GM23338 (cell line): ENCODE data around the gene TAS2R10. TPM values are rescaled to one million over a fixed set of nuclear protein-coding genes. Genes with fewer than 3 reads are reported as not detected.

Source experiments
- ATAC-seq: fragments of 200-7000 bp; cut with Tn5 transposase; 3 replicates; pipeline ENCODE4 v1.9.1; 2020
- DNase-seq: peaks from one replicate; pipeline ENCODE4 v3.0.0-alpha.2; 2015; ENCODE audit warnings: low spot score
- H2AFZ ChIP-seq: fragments of 200-600 bp; sonication (generic); 2 replicates; pipeline ENCODE4 v1.8.0; 2016; ENCODE audit warnings: antibody characterized with exemption, mild to moderate bottlenecking, moderate library complexity
- H3F3A ChIP-seq: fragments of 200-600 bp; sonication (generic); replicated peaks from 2 replicates; pipeline ENCODE4 v1.8.0; 2017; ENCODE audit warnings: antibody characterized with exemption, mixed run types, low read depth
- H3K27ac ChIP-seq: fragments of 200-600 bp; sonication (generic); 2 replicates; pipeline ENCODE4 v1.6.1; 2016; ENCODE audit warnings: low read depth
- H3K27me3 ChIP-seq: fragments of 200-600 bp; sonication (generic); 2 replicates; pipeline ENCODE4 v1.8.0; 2016; ENCODE audit warnings: mild to moderate bottlenecking, mixed run types, moderate library complexity; ENCODE audit not compliant: insufficient read depth
- H3K36me3 ChIP-seq: fragments of 200-600 bp; sonication (generic); 2 replicates; pipeline ENCODE4 v1.8.0; 2016; ENCODE audit warnings: mild to moderate bottlenecking; ENCODE audit not compliant: insufficient read depth
- H3K4me1 ChIP-seq: fragments of 200-600 bp; sonication (generic); 2 replicates; pipeline ENCODE4 v1.8.0; 2016; ENCODE audit warnings: mild to moderate bottlenecking, moderate library complexity; ENCODE audit not compliant: insufficient read depth
- H3K4me2 ChIP-seq: fragments of 200-600 bp; sonication (generic); 2 replicates; pipeline ENCODE4 v1.7.1; 2017; ENCODE audit warnings: mixed run types
- H3K4me3 ChIP-seq: fragments of 200-600 bp; sonication (generic); 2 replicates; pipeline ENCODE4 v1.6.1; 2016; ENCODE audit warnings: mixed run types
- H3K79me2 ChIP-seq: fragments of 200-600 bp; sonication (generic); replicated peaks from 2 replicates; pipeline ENCODE4 v1.8.0; 2017; ENCODE audit warnings: mild to moderate bottlenecking; ENCODE audit not compliant: insufficient read depth
- H3K9me2 ChIP-seq: fragments of 200-600 bp; sonication (generic); 2 replicates; pipeline ENCODE4 v1.8.0; 2017; ENCODE audit not compliant: insufficient read depth
- H4K20me1 ChIP-seq: fragments of 200-600 bp; sonication (generic); replicated peaks from 2 replicates; pipeline ENCODE4 v1.8.0; 2017; ENCODE audit warnings: mild to moderate bottlenecking; ENCODE audit not compliant: insufficient read depth
- H3K27ac Mint-ChIP-seq: 2 replicates; pipeline ENCODE4 v1.8.0; 2020; ENCODE audit warnings: inconsistent platforms, mild to moderate bottlenecking, moderate library complexity, mixed read lengths
- H3K27me3 Mint-ChIP-seq: 3 replicates; pipeline ENCODE4 v1.8.0; 2022; ENCODE audit warnings: low read depth, mild to moderate bottlenecking, moderate library complexity, mixed read lengths, inconsistent platforms; ENCODE audit not compliant: insufficient read depth, poor library complexity
- H3K36me3 Mint-ChIP-seq: 3 replicates; pipeline ENCODE4 v1.8.0; 2021; ENCODE audit warnings: low read depth, mild to moderate bottlenecking, inconsistent platforms, moderate library complexity, mixed read lengths
- H3K4me1 Mint-ChIP-seq: 3 replicates; pipeline ENCODE4 v1.8.0; 2020; ENCODE audit warnings: mild to moderate bottlenecking, inconsistent platforms, mixed read lengths
- H3K4me3 Mint-ChIP-seq: 3 replicates; pipeline ENCODE4 v1.8.0; 2021; ENCODE audit warnings: moderate library complexity, mild to moderate bottlenecking, inconsistent platforms, mixed read lengths
- H3K9me3 Mint-ChIP-seq: 3 replicates; pipeline ENCODE4 v1.8.0; 2020; ENCODE audit warnings: moderate library complexity, mild to moderate bottlenecking, inconsistent platforms, mixed read lengths
- CREB1 ChIP-seq: fragments of 250-450 bp; sonication (Bioruptor Pico); IDR thresholded peaks from 2 replicates; pipeline ENCODE4 v1.5.0; 2020; ENCODE audit warnings: low read depth, mild to moderate bottlenecking, moderate library complexity
- EZH2 ChIP-seq: fragments of 200-600 bp; sonication (generic); IDR thresholded peaks from one replicate; pipeline ENCODE4 v1.8.0; 2017; ENCODE audit warnings: antibody characterized with exemption, mild to moderate bottlenecking, low read depth; ENCODE audit not compliant: unreplicated experiment
- EZH2phosphoT487 ChIP-seq: fragments of 200-600 bp; sonication (generic); IDR thresholded peaks from one replicate; pipeline ENCODE4 v1.8.1; 2018; ENCODE audit warnings: antibody characterized with exemption; ENCODE audit not compliant: unreplicated experiment
- JUNB ChIP-seq: IDR thresholded peaks from one replicate; pipeline ENCODE4 v1.6.1; 2016; ENCODE audit warnings: antibody characterized with exemption; ENCODE audit not compliant: unreplicated experiment
- NANOG ChIP-seq: IDR thresholded peaks from 2 replicates; pipeline ENCODE4 v1.6.1; 2016; ENCODE audit warnings: antibody characterized with exemption, borderline replicate concordance
- POLR2AphosphoS5 ChIP-seq: IDR thresholded peaks from 2 replicates; pipeline ENCODE4 v1.6.1; 2016; ENCODE audit warnings: antibody characterized with exemption, low read depth
- STAT1 ChIP-seq: IDR thresholded peaks from one replicate; pipeline ENCODE4 v1.6.1; 2016; ENCODE audit warnings: antibody characterized with exemption; ENCODE audit not compliant: unreplicated experiment
- ZNF114 ChIP-seq: fragments of 250-450 bp; sonication (Bioruptor Pico); IDR thresholded peaks from 2 replicates; pipeline ENCODE4 v1.5.0; 2020; ENCODE audit warnings: mild to moderate bottlenecking, moderate library complexity
- ZNF331 ChIP-seq: fragments of 250-450 bp; sonication (Bioruptor Pico); IDR thresholded peaks from 2 replicates; pipeline ENCODE4 v1.5.0; 2020; ENCODE audit warnings: low read depth, mild to moderate bottlenecking, moderate library complexity
- polyA plus RNA-seq: library from polyadenylated mRNA; unstranded; fragments of >200 nt; fragmentation: Nextera tagmentation; extraction: Ambion mirVana; gene quantifications from 2 replicates; pipeline ENCODE4 v1.2.1, GENCODE V29; 2016
- total RNA-seq: library from RNA; depleted of rRNA; stranded (reverse); fragments of >200 nt; shearing (Covaris generic); gene quantifications from 2 replicates; pipeline ENCODE4 v1.2.3, GENCODE V29; 2014
- TF ChIP-seq, protein P1 (sequence below), 2 experiments: fragments of 200-600 bp in 1 of 2; sonication (generic) in 1 of 2; conservative IDR thresholded peaks; 2 replicates each; pipeline versions ENCODE4 v1.5.1 to v1.6.1; 2016 to 2017; ENCODE audit warnings: antibody characterized with exemption in 2 of 2, low read depth in 2 of 2, mild to moderate bottlenecking in 2 of 2, moderate library complexity in 1 of 2
- TF ChIP-seq, protein P2 (sequence below): fragments of 250-450 bp; sonication (Bioruptor Pico); IDR thresholded peaks from 2 replicates; pipeline ENCODE4 v1.5.0; 2020; ENCODE audit warnings: mild to moderate bottlenecking, moderate library complexity
- TF ChIP-seq, protein P3 (sequence below): IDR thresholded peaks from 2 replicates; pipeline ENCODE4 v1.6.1; 2016; ENCODE audit warnings: antibody characterized with exemption
- TF ChIP-seq, protein P4 (sequence below): IDR thresholded peaks from one replicate; pipeline ENCODE4 v1.6.1; 2018; ENCODE audit warnings: antibody characterized with exemption; ENCODE audit not compliant: unreplicated experiment

The TAS2R10 gene
- total and polyA plus RNA-seq, 2 experiments from 2014 or later = 0.66 to 1.1 TPM

DNA sequence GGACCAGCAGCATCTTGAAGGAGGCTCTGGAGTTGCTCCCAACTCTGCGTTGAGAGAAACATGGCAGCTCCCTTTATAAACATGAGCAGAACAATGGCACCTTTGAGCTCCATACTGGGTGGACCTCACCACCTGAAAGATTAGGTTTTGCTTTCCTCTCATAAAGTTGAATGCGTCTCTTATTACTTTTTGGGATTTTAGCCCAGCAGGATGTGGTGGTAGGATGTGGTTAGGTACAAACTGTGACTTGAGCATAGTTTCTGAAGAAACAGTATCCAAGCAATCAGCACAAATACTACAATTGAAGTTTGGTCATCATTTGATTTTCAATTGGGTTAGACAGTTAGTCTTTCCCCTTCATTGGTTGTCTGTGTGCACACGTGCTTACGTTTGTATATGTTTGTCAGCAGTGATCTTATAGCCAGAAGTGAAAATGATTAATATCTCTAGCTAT lies 23.3 kb upstream of the TAS2R10 start, which contains the start of gene PRR4:
Gene PRR4, minus strand, starts transcription at position 51 of the 454 bp plus-strand sequence. Its CDS starts 38 bp downstream, at position 13.
- DNase-seq (no peak), ATAC-seq (no peak)
- no peaks in the 10 kb centered on the region for H3K27me3 ChIP-seq
- H3K27me3 Mint-ChIP-seq = peaks cover 2% of the 10 kb centered on the region
- H3K4me3 Mint-ChIP-seq = no peak within 1 kb of the TSS
- peaks cover 3% of the 10 kb centered on the region; the same call in 2 of the 3 replicates for H3K4me1 Mint-ChIP-seq
- no peaks in the 10 kb centered on the region for H3F3A ChIP-seq
- no peaks in the 10 kb centered on the region for H3K79me2 ChIP-seq
- H3K4me2 ChIP-seq = no peak within 1 kb of the TSS
- no peaks in the 10 kb centered on the region; the same call in 1 of the 2 replicates for H4K20me1 ChIP-seq
- H3K27ac ChIP-seq = no peak within 1 kb of the TSS
- TF ChIP-seq STAT1 (no peak), ZNF331 (CRISPR knock-in tag) (no peak), JUNB (no peak), POLR2AphosphoS5 (no peak), ZNF114 (CRISPR knock-in tag) (no peak), CREB1 (no peak), EZH2 (no peak), EZH2phosphoT487 (no peak), NANOG (no peak)
- TF ChIP-seq, protein P1, sequence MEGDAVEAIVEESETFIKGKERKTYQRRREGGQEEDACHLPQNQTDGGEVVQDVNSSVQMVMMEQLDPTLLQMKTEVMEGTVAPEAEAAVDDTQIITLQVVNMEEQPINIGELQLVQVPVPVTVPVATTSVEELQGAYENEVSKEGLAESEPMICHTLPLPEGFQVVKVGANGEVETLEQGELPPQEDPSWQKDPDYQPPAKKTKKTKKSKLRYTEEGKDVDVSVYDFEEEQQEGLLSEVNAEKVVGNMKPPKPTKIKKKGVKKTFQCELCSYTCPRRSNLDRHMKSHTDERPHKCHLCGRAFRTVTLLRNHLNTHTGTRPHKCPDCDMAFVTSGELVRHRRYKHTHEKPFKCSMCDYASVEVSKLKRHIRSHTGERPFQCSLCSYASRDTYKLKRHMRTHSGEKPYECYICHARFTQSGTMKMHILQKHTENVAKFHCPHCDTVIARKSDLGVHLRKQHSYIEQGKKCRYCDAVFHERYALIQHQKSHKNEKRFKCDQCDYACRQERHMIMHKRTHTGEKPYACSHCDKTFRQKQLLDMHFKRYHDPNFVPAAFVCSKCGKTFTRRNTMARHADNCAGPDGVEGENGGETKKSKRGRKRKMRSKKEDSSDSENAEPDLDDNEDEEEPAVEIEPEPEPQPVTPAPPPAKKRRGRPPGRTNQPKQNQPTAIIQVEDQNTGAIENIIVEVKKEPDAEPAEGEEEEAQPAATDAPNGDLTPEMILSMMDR (conservative IDR thresholded peaks at IDR 0.05; ENCODE audit: low read depth in 2 of 2) = no peak
- TF ChIP-seq, protein P2, sequence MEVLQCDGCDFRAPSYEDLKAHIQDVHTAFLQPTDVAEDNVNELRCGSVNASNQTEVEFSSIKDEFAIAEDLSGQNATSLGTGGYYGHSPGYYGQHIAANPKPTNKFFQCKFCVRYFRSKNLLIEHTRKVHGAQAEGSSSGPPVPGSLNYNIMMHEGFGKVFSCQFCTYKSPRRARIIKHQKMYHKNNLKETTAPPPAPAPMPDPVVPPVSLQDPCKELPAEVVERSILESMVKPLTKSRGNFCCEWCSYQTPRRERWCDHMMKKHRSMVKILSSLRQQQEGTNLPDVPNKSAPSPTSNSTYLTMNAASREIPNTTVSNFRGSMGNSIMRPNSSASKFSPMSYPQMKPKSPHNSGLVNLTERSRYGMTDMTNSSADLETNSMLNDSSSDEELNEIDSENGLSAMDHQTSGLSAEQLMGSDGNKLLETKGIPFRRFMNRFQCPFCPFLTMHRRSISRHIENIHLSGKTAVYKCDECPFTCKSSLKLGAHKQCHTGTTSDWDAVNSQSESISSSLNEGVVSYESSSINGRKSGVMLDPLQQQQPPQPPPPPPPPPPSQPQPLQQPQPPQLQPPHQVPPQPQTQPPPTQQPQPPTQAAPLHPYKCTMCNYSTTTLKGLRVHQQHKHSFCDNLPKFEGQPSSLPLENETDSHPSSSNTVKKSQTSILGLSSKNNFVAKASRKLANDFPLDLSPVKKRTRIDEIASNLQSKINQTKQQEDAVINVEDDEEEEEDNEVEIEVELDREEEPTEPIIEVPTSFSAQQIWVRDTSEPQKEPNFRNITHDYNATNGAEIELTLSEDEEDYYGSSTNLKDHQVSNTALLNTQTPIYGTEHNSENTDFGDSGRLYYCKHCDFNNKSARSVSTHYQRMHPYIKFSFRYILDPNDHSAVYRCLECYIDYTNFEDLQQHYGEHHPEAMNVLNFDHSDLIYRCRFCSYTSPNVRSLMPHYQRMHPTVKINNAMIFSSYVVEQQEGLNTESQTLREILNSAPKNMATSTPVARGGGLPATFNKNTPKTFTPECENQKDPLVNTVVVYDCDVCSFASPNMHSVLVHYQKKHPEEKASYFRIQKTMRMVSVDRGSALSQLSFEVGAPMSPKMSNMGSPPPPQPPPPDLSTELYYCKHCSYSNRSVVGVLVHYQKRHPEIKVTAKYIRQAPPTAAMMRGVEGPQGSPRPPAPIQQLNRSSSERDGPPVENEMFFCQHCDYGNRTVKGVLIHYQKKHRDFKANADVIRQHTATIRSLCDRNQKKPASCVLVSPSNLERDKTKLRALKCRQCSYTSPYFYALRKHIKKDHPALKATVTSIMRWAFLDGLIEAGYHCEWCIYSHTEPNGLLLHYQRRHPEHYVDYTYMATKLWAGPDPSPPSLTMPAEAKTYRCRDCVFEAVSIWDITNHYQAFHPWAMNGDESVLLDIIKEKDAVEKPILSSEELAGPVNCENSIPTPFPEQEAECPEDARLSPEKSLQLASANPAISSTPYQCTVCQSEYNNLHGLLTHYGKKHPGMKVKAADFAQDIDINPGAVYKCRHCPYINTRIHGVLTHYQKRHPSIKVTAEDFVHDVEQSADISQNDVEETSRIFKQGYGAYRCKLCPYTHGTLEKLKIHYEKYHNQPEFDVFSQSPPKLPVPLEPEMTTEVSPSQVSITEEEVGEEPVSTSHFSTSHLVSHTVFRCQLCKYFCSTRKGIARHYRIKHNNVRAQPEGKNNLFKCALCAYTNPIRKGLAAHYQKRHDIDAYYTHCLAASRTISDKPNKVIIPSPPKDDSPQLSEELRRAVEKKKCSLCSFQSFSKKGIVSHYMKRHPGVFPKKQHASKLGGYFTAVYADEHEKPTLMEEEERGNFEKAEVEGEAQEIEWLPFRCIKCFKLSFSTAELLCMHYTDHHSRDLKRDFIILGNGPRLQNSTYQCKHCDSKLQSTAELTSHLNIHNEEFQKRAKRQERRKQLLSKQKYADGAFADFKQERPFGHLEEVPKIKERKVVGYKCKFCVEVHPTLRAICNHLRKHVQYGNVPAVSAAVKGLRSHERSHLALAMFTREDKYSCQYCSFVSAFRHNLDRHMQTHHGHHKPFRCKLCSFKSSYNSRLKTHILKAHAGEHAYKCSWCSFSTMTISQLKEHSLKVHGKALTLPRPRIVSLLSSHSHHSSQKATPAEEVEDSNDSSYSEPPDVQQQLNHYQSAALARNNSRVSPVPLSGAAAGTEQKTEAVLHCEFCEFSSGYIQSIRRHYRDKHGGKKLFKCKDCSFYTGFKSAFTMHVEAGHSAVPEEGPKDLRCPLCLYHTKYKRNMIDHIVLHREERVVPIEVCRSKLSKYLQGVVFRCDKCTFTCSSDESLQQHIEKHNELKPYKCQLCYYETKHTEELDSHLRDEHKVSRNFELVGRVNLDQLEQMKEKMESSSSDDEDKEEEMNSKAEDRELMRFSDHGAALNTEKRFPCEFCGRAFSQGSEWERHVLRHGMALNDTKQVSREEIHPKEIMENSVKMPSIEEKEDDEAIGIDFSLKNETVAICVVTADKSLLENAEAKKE (CRISPR knock-in tag) = no peak
- TF ChIP-seq, protein P3, sequence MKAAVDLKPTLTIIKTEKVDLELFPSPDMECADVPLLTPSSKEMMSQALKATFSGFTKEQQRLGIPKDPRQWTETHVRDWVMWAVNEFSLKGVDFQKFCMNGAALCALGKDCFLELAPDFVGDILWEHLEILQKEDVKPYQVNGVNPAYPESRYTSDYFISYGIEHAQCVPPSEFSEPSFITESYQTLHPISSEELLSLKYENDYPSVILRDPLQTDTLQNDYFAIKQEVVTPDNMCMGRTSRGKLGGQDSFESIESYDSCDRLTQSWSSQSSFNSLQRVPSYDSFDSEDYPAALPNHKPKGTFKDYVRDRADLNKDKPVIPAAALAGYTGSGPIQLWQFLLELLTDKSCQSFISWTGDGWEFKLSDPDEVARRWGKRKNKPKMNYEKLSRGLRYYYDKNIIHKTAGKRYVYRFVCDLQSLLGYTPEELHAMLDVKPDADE = no peak
- TF ChIP-seq, protein P4, sequence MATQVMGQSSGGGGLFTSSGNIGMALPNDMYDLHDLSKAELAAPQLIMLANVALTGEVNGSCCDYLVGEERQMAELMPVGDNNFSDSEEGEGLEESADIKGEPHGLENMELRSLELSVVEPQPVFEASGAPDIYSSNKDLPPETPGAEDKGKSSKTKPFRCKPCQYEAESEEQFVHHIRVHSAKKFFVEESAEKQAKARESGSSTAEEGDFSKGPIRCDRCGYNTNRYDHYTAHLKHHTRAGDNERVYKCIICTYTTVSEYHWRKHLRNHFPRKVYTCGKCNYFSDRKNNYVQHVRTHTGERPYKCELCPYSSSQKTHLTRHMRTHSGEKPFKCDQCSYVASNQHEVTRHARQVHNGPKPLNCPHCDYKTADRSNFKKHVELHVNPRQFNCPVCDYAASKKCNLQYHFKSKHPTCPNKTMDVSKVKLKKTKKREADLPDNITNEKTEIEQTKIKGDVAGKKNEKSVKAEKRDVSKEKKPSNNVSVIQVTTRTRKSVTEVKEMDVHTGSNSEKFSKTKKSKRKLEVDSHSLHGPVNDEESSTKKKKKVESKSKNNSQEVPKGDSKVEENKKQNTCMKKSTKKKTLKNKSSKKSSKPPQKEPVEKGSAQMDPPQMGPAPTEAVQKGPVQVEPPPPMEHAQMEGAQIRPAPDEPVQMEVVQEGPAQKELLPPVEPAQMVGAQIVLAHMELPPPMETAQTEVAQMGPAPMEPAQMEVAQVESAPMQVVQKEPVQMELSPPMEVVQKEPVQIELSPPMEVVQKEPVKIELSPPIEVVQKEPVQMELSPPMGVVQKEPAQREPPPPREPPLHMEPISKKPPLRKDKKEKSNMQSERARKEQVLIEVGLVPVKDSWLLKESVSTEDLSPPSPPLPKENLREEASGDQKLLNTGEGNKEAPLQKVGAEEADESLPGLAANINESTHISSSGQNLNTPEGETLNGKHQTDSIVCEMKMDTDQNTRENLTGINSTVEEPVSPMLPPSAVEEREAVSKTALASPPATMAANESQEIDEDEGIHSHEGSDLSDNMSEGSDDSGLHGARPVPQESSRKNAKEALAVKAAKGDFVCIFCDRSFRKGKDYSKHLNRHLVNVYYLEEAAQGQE = no peak
- H3K27ac Mint-ChIP-seq = no peak within 1 kb of the TSS
- 0 out of 2 replicates have a peak, but pooled peaks cover 9% of the 10 kb centered on the region for H3K9me2 ChIP-seq
- H3K4me1 ChIP-seq = no peaks in the 10 kb centered on the region
- peaks cover 2% of the 10 kb centered on the region; the same call in 1 of the 3 replicates for H3K36me3 Mint-ChIP-seq
- no peaks in the 10 kb centered on the region for H3K36me3 ChIP-seq
- no peaks in the 10 kb centered on the region; the same call in 2 of the 3 replicates for H3K9me3 Mint-ChIP-seq
- no peak within 1 kb of the TSS for H3K4me3 ChIP-seq
- H2AFZ ChIP-seq = no peak within 1 kb of the TSS
